Parathyroid adenoma (tissue), 2 donors: ENCODE results near the gene SRSF9.

Experiments used
- H2AFZ ChIP-seq: fragments of 300-600 bp; sonication (generic); one replicate; pipeline ENCODE4 v1.7.0; 2017; ENCODE audit warnings: antibody characterized with exemption, mild to moderate bottlenecking
- H3K27ac ChIP-seq: fragments of 300-600 bp; sonication (generic); one replicate; pipeline ENCODE4 v1.7.0; 2017
- H3K27me3 ChIP-seq: fragments of 300-600 bp; sonication (generic); one replicate; pipeline ENCODE4 v1.7.0; 2017; ENCODE audit warnings: low read length; ENCODE audit not compliant: control insufficient read depth, insufficient read depth
- H3K36me3 ChIP-seq: fragments of 300-600 bp; sonication (generic); one replicate; pipeline ENCODE4 v1.7.0; 2017; ENCODE audit warnings: low read length; ENCODE audit not compliant: control insufficient read depth, insufficient read depth
- H3K4me1 ChIP-seq: fragments of 300-600 bp; sonication (generic); one replicate; pipeline ENCODE4 v1.7.0; 2017; ENCODE audit warnings: control low read depth
- H3K4me2 ChIP-seq: fragments of 300-600 bp; sonication (generic); one replicate; pipeline ENCODE4 v1.7.0; 2017; ENCODE audit warnings: low read length
- H3K4me3 ChIP-seq: fragments of 300-600 bp; sonication (generic); one replicate; pipeline ENCODE4 v1.7.0; 2017; ENCODE audit warnings: low read depth, low read length
- H3K79me2 ChIP-seq: fragments of 300-600 bp; sonication (generic); one replicate; pipeline ENCODE4 v1.7.0; 2017; ENCODE audit warnings: control low read depth
- H3K9ac ChIP-seq: fragments of 300-600 bp; sonication (generic); one replicate; pipeline ENCODE4 v1.7.0; 2017; ENCODE audit warnings: mild to moderate bottlenecking
- H3K9me3 ChIP-seq: fragments of 300-600 bp; sonication (generic); one replicate; pipeline ENCODE4 v1.7.0; 2017; ENCODE audit warnings: low read length; ENCODE audit not compliant: control insufficient read depth
- CTCF ChIP-seq: fragments of 300-600 bp; sonication (generic); IDR thresholded peaks from one replicate; pipeline ENCODE4 v1.7.0; 2017; ENCODE audit warnings: antibody characterized with exemption, mild to moderate bottlenecking
- donor health status: primary hyperparathyroidism.

SRSF9 gene

GRCh38 chr12:120496413-120497340 lies 27.1 kb upstream of the SRSF9 start:
- H3K36me3 ChIP-seq, result no peaks in the 10 kb centered on the region
- H3K9ac ChIP-seq, result no peak overlapping the region
- H2AFZ ChIP-seq, result peak overlapping the region; percentile 81
- peak overlapping the region; percentile 78 for H3K4me2 ChIP-seq
- no peaks in the 10 kb centered on the region for H3K79me2 ChIP-seq
- peak overlapping the region; percentile 79 for H3K27ac ChIP-seq
- no peaks in the 10 kb centered on the region for H3K9me3 ChIP-seq
- peak overlapping the region; percentile 89 for H3K4me3 ChIP-seq
- H3K4me1 ChIP-seq, result no peaks in the 10 kb centered on the region
- TF ChIP-seq CTCF, result no peak
- H3K27me3 ChIP-seq, result no peaks in the 10 kb centered on the region

- no peaks in the 10 kb centered on the region for H3K4me1 ChIP-seq
- no peaks in the 10 kb centered on the region for H3K9me3 ChIP-seq
- no peaks in the 10 kb centered on the region for H3K79me2 ChIP-seq
- no peaks in the 10 kb centered on the region for H3K27me3 ChIP-seq
- H3K9ac ChIP-seq, result no peak within 1 kb of the TSS
- peak within 1 kb of the TSS; percentile 79 for H3K27ac ChIP-seq
- H3K4me3 ChIP-seq, result peak within 1 kb of the TSS; percentile 89
- H3K36me3 ChIP-seq, result no peaks in the 10 kb centered on the region
- TF ChIP-seq CTCF, result no peak
- peak within 1 kb of the TSS; percentile 81 for H2AFZ ChIP-seq
- H3K4me2 ChIP-seq, result peak within 1 kb of the TSS; percentile 78
Measured at GRCh38 chr12:120495731-120496412, 26.3 kb upstream of the SRSF9 start, which contains the start of gene DYNLL1. Gene DYNLL1 (plus strand): TSS chr12:120496113. CDS start chr12:120496422, 309 bp downstream.

GRCh38 chr12:120495186-120495730 lies 25.7 kb upstream of the SRSF9 start:
- no peaks in the 10 kb centered on the region for H3K4me1 ChIP-seq
- no peaks in the 10 kb centered on the region for H3K9me3 ChIP-seq
- H2AFZ ChIP-seq, result peak overlapping the region; percentile 81
- H3K27ac ChIP-seq, result peak overlapping the region; percentile 38
- H3K36me3 ChIP-seq, result no peaks in the 10 kb centered on the region
- no peak for TF ChIP-seq CTCF
- no peaks in the 10 kb centered on the region for H3K79me2 ChIP-seq
- peak overlapping the region; percentile 89 for H3K4me3 ChIP-seq
- no peak overlapping the region for H3K9ac ChIP-seq
- H3K27me3 ChIP-seq, result no peaks in the 10 kb centered on the region
- peak overlapping the region; percentile 78 for H3K4me2 ChIP-seq

- Histone ChIP-seq H3K4me3 (no peak overlapping the region), H2AFZ (no peak overlapping the region), H3K27me3 (no peaks in the 10 kb centered on the region), H3K27ac (no peak overlapping the region), H3K4me2 (no peak overlapping the region), H3K4me1 (no peaks in the 10 kb centered on the region), H3K36me3 (no peaks in the 10 kb centered on the region), H3K79me2 (no peaks in the 10 kb centered on the region), H3K9ac (no peak overlapping the region), H3K9me3 (no peaks in the 10 kb centered on the region)
- no peak for TF ChIP-seq CTCF
Measured at GRCh38 chr12:120490833-120491512, 21.4 kb upstream of the SRSF9 start.
